Urothelium cell line (cell line): ENCODE measurements around the gene CHKA.

Experiments
- DNase-seq: peaks from one replicate; pipeline ENCODE4 v3.0.0; 2011; ENCODE audit warnings: low spot score, mixed read lengths
- FAIRE-seq: peaks from 2 replicates; lab custom pipeline; 2011; peaks lifted over from hg19 to GRCh38; lab: Jason Lieb, UNC

CHKA gene

GRCh38 chr11:68143310-68143689 is 22.1 kb upstream of the CHKA start:
- FAIRE-seq (no peak), DNase-seq (no peak)

GRCh38 chr11:68142441-68143309 is 21.5 kb upstream of the CHKA start:
- DNase-seq (no peak), FAIRE-seq (no peak)

GRCh38 chr11:68142028-68142412 is 20.8 kb upstream of the CHKA start:
- FAIRE-seq (no peak), DNase-seq (no peak)

- no peak for FAIRE-seq
- no peak for DNase-seq
These were observed 20.2 kb upstream of the CHKA start for GRCh38 chr11:68141246-68142027.

GRCh38 chr11:68140496-68141245 is 19.5 kb upstream of the CHKA start:
- DNase-seq (no peak), FAIRE-seq (no peak)

GRCh38 chr11:68138237-68138636 is 17.0 kb upstream of the CHKA start:
- no peak for FAIRE-seq
- no peak for DNase-seq

- no peak for FAIRE-seq
- no peak for DNase-seq
These were observed 16.6 kb upstream of the CHKA start for GRCh38 chr11:68137833-68138232.

GRCh38 chr11:68136866-68137265 is 15.7 kb upstream of the CHKA start:
- no peak for DNase-seq
- FAIRE-seq = no peak

GRCh38 chr11:68135161-68135560 is 14.0 kb upstream of the CHKA start:
- DNase-seq (no peak), FAIRE-seq (no peak)

GRCh38 chr11:68133761-68134160 is 12.6 kb upstream of the CHKA start:
- DNase-seq (peak; percentile 57), FAIRE-seq (no peak)

GRCh38 chr11:68130121-68130520 is 8.9 kb upstream of the CHKA start:
- DNase-seq (no peak), FAIRE-seq (no peak)

- FAIRE-seq = no peak
- DNase-seq = peak; percentile 26
These were observed 7.6 kb upstream of the CHKA start for GRCh38 chr11:68128682-68129327.

- no peak for FAIRE-seq
- DNase-seq = peak; percentile 2
These were observed 6.8 kb upstream of the CHKA start for GRCh38 chr11:68127714-68128681.

- FAIRE-seq (no peak), DNase-seq (no peak)
These were observed 4.0 kb upstream of the CHKA start for GRCh38 chr11:68125164-68125563.

- DNase-seq (no peak), FAIRE-seq (no peak)
These were observed 1.9 kb upstream of the CHKA start for GRCh38 chr11:68122936-68123539.

GRCh38 chr11:68120273-68121066 is 718 bp downstream of the CHKA start:
- peak; percentile 55 for DNase-seq
- no peak for FAIRE-seq

GRCh38 chr11:68118706-68119448 is 2.3 kb downstream of the CHKA start:
- DNase-seq (no peak), FAIRE-seq (no peak)
